ENCODE results near the gene RCOR2.

The RCOR2 gene

DNA sequence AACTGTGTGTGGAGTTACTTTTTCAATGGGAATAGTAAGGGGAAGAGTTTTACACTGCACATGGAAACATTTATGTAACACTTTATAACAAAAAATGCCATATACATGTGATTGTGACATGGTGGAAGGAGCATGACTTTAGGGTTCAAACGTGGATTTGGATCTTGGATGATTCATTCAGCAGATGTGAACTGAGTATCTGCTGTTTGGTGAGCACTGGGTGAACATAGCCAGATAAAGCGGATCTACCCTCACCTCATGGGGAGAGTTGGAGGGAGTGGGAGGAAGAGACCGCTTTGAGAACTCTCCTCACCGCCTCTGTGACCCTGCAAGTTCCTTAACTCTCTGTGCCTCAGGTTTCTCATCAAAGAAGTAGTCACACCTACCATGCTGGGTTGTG lies 24.9 kb upstream of the RCOR2 start:
- no peak for TF ChIP-seq TAF1 (IDR thresholded peaks at IDR 0.05; ENCODE audit: borderline replicate concordance, low read depth, low read length)
- TF ChIP-seq POLR2AphosphoS5 (IDR thresholded peaks at IDR 0.05; ENCODE audit: low read depth, low read length): no peak
- no peak for TF ChIP-seq POLR2A (IDR thresholded peaks at IDR 0.05; ENCODE audit: low read depth, low read length)
- no peak for FAIRE-seq

DNA sequence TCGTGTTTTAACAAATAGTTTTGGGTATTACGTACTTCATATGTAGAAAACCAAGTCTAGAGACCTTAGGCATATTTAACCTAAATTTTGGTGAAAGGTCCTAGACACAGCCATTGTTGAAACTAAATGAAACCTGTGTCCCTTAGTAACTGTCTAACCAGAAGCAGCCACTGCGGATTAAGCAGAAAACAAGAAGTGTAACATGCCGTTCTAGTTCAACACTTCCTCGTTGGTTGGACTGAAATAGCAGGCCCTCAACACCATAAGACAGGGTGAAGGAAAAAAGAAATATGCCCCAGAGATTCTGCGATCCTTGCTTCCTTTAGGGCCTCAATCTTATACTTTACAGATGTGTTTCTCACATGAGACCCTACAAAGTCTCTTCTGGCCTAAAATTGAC lies 23.8 kb upstream of the RCOR2 start:
- DNase-seq (ENCODE audit: insufficient read length) (no peak), FAIRE-seq (peak; percentile 24)
- TF ChIP-seq POLR2AphosphoS5 (IDR thresholded peaks at IDR 0.05; ENCODE audit: low read depth, low read length) (no peak), POLR2A (IDR thresholded peaks at IDR 0.05; ENCODE audit: low read depth, low read length) (no peak), TAF1 (IDR thresholded peaks at IDR 0.05; ENCODE audit: borderline replicate concordance, low read depth, low read length) (no peak)

More for the DNA sequence above, 24.9 kb upstream of the RCOR2 start:
- DNase-seq (ENCODE audit: insufficient read length): no peak

DNA sequence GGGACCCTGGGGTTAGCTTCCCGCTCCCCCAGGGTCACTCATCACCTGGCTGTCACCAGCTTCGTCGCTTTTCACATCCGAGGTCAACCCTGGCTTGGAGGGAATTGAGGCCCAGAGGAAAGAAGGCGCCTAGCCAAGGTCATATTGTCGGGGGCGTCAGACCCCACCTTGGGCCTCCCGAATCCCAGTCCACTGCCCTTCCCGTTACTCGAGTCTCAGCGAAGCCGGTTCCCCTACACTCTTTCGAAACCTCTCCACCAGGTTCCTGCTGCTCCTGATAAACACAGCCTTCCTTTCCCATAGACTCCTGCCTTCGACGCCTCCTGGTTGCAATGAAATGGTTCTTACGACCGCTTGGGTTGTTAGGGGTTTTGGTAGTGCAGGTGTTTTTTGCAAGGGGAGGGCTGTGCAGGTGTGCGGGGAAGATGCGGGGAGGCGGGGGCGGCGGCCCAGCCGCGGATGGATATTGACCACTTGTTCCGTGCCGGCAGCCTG lies 22.5 kb upstream of the RCOR2 start:
- FAIRE-seq (no peak), DNase-seq (ENCODE audit: insufficient read length) (no peak)
- no peak for TF ChIP-seq POLR2AphosphoS5 (IDR thresholded peaks at IDR 0.05; ENCODE audit: low read depth, low read length)
- no peak for TF ChIP-seq POLR2A (IDR thresholded peaks at IDR 0.05; ENCODE audit: low read depth, low read length)
- TF ChIP-seq TAF1 (IDR thresholded peaks at IDR 0.05; ENCODE audit: borderline replicate concordance, low read depth, low read length): no peak

DNA sequence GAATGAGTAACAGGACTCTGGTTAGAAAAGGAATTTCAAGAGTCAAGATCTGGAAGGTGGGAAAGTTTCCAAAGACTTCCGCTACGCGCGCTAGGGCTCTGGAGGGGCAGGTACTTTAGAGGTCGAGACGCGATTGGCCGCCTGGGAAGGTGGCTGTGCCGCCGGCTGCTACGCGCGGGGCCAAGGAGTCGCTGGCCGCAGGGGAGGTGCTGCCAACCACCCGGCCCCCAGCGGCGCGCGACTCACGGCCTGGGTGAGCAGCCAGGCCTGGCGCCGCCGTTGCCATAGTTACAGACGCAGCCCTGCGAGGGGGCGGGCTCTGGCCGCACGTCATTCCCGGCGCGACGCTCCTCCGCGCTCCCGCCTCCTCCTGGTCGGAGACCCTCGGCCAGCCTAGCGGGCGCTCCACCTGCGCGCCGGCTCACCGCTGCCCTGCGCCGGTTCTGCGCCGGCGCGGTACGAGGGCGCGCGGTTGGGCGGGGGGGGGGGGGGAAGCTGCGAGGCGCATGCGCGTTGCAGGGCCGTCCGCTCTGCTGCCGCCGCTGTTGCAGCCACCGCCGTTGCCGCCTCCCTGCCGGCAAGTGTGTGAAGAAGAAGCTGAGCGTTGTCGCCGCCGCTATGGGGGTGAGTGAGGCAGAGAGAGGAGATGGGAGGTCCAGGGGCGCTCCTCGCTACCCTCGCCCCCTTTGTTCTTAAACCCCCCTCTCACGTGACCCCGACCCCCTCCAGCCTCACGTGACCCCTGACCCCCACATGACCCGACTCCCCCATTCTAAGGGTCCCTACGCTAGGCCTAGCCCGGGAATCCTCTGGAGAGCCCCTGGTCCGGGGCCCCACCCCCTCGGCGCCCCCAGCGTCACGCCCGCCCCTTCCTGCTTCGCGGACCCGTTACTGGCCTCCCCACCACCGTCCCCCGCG lies 21.8 kb upstream of the RCOR2 start, which contains the start of gene NAA40:
TSS of gene NAA40 (plus strand) at position 524 of the 918 bp plus-strand sequence. CDS start at position 619, 95 bp downstream.
- DNase-seq (ENCODE audit: insufficient read length) (peak; percentile 97), FAIRE-seq (peak; percentile 99)
- TF ChIP-seq POLR2A (IDR thresholded peaks at IDR 0.05; ENCODE audit: low read depth, low read length): peak; percentile 57; the same call in 1 of the 2 replicates
- no peak for TF ChIP-seq TAF1 (IDR thresholded peaks at IDR 0.05; ENCODE audit: borderline replicate concordance, low read depth, low read length)
- TF ChIP-seq POLR2AphosphoS5 (IDR thresholded peaks at IDR 0.05; ENCODE audit: low read depth, low read length): peak; percentile 39; the same call in 1 of the 2 replicates

DNA sequence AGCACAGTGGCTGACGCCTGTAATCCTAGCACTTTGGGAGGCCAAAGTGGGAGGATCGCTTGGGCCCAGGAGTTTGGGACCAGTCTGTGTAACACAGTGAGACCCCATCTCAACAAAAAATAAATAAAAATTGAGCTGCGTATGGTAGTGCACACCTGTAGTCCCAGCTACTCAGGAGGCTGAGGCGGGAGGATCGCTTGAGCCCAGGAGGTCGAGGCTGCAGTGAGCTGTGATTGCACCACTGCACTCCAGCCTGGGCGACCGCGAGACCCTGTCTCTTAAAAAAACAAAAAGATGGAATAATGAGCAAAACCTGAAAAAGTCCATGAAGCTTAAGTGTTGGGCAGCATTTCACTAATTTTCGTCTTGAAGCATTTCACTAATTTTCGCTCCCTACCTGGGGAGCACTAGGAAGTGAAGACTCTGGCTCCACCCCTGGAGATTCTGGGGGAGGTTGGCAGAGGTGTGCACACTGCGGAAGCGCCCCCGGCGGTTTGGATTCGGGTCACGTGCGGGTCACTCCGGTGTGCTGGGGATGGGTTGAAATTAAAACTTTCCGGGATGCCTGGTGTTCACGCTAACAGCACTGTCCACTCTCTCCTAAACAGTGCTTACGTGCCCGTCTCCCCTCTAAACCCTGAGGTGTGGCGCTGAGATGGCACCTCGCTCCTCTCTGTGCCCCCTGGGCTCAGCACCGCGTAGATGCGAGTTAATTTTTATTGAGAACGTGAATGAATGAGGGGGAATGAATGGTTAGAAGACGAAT lies 20.9 kb upstream of the RCOR2 start:
- DNase-seq (ENCODE audit: insufficient read length) (no peak), FAIRE-seq (no peak)

DNA sequence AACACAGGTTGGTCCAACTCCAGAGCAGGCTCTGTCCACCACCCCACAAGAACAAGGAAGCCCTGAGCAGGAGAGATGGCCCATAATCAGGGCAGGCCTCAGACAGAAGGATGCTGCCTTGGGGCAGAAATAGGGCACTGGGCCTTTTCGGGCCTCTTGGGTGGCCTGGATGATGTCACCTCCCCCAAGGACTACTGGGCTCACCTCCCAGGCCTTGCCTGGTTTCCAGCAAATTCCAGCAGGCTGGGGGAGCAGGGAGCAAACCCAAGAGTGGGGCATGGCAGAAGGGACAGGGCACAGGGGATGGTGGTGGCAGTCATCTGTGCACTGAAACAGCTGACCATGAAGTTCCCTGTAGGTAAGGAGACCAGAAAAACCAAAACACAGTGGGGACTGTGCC lies 16.5 kb upstream of the RCOR2 start:
- TF ChIP-seq TAF1 (IDR thresholded peaks at IDR 0.05; ENCODE audit: borderline replicate concordance, low read depth, low read length) (no peak), POLR2AphosphoS5 (IDR thresholded peaks at IDR 0.05; ENCODE audit: low read depth, low read length) (no peak), POLR2A (IDR thresholded peaks at IDR 0.05; ENCODE audit: low read depth, low read length) (no peak)
- DNase-seq (ENCODE audit: insufficient read length) (no peak), FAIRE-seq (no peak)

More for the DNA sequence above, 20.9 kb upstream of the RCOR2 start:
- TF ChIP-seq POLR2AphosphoS5 (IDR thresholded peaks at IDR 0.05; ENCODE audit: low read depth, low read length) (no peak), TAF1 (IDR thresholded peaks at IDR 0.05; ENCODE audit: borderline replicate concordance, low read depth, low read length) (no peak), POLR2A (IDR thresholded peaks at IDR 0.05; ENCODE audit: low read depth, low read length) (no peak)

DNA sequence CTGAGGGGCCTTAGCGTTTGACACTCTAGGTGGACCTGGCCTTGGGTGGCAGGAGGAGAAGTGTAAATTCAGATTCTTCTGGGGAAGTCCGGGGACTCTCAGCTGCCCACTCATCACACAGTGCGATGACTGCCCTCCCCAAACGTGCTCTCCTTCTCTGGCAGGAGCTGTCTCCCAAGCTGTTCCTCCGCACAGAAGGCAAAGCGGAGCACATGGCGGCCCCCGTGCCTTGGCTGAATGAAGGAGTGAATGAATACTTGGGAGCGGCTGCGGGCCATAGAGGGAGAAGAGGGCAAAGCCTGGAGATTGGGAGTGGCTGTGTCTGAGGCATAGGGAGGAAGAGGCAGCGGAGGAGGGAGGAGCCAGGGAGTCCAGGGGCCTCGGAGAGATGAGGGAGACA lies 14.9 kb upstream of the RCOR2 start:
- no peak for DNase-seq (ENCODE audit: insufficient read length)
- FAIRE-seq: no peak
- no peak for TF ChIP-seq TAF1 (IDR thresholded peaks at IDR 0.05; ENCODE audit: borderline replicate concordance, low read depth, low read length)
- no peak for TF ChIP-seq POLR2AphosphoS5 (IDR thresholded peaks at IDR 0.05; ENCODE audit: low read depth, low read length)
- TF ChIP-seq POLR2A (IDR thresholded peaks at IDR 0.05; ENCODE audit: low read depth, low read length): no peak

DNA sequence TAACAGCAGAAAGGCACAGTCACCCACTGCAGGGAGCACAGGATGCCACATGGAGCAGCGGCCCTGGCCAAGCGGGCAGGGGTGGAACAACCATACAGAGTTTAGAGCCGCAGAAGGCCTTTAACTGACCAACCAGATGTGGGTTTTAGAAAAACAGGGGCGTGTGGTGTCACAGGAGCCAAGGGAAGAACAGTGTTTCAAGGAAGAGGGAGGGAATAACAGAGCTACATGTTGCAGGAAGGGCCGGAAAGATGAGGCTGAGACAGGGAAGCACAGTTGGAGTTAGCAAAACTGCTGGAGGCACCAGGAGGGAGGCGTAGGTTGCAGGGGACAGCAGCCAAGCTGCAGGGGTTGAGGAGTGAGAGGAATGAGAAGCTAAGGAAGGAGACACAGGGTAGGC lies 14.1 kb upstream of the RCOR2 start:
- TF ChIP-seq POLR2AphosphoS5 (IDR thresholded peaks at IDR 0.05; ENCODE audit: low read depth, low read length) (no peak), POLR2A (IDR thresholded peaks at IDR 0.05; ENCODE audit: low read depth, low read length) (no peak), TAF1 (IDR thresholded peaks at IDR 0.05; ENCODE audit: borderline replicate concordance, low read depth, low read length) (no peak)
- DNase-seq (ENCODE audit: insufficient read length) (no peak), FAIRE-seq (no peak)

DNA sequence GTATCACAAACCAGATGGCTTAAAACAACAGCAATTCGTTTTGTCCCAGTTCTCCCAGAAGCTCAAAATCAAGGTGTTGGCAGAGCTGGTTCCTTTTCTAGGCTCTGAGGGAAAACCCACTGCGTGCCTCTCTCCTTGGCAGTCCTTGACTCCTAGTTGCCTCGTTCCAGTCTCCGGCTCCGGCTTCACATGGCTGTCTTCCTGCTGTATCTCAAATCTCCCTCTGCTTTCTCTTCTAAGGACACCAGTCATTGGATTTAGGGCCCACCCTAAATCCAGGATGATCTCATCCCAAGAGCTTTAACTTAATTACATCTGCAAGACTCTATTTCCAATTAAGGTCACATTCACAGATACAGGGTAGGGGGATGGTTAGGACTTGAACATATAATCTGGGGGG lies 12.7 kb upstream of the RCOR2 start:
- DNase-seq (ENCODE audit: insufficient read length) (no peak), FAIRE-seq (no peak)
- TF ChIP-seq POLR2AphosphoS5 (IDR thresholded peaks at IDR 0.05; ENCODE audit: low read depth, low read length): no peak
- TF ChIP-seq POLR2A (IDR thresholded peaks at IDR 0.05; ENCODE audit: low read depth, low read length): no peak
- TF ChIP-seq TAF1 (IDR thresholded peaks at IDR 0.05; ENCODE audit: borderline replicate concordance, low read depth, low read length): no peak

DNA sequence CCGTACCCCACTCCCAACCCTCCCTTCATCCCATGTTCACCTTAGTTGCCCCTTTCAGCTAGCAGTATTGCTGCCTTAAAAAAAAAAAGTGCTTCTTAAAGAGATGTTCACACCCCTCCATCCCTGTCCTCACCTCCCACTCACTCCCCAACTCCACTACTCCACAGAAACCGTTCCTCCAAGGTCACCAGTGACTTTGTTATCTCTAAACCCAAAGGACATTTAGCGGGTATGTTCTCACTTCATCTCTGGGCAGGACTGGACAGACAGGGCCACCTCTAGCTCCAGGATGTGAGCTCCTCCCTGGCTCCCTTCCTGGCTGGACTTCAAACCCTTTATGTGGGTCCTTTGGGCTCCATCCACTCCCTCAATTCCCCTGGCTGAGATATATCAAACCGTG lies 6.4 kb upstream of the RCOR2 start:
- TF ChIP-seq POLR2A (IDR thresholded peaks at IDR 0.05; ENCODE audit: low read depth, low read length) (no peak), TAF1 (IDR thresholded peaks at IDR 0.05; ENCODE audit: borderline replicate concordance, low read depth, low read length) (no peak), POLR2AphosphoS5 (IDR thresholded peaks at IDR 0.05; ENCODE audit: low read depth, low read length) (no peak)
- FAIRE-seq: no peak
- no peak for DNase-seq (ENCODE audit: insufficient read length)

DNA sequence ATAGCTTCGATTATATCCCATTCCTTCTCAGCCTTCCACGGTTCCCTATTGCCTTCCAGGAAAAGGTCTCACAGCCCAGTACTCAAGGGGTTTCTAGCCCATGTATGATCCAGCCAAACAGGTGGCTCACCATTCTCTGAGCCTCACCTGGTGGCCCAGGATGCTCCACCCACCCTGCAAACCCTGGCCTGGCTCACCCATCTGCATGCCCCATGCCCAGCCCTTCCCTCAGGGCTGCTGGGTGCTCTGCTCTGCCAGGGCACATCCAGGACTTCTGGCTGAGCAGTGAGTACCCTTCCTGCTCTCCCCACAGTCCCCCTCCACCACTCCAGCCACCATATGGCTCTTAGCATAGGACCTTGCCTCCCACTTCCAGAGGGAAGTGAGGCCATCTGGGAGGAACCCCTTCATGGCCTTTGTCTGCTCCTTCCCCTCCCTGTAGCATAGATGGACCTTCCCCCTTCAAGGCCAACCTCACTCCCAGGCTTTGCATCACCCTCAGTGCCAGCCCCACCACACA lies 5.8 kb upstream of the RCOR2 start:
- FAIRE-seq: no peak
- TF ChIP-seq TAF1 (IDR thresholded peaks at IDR 0.05; ENCODE audit: borderline replicate concordance, low read depth, low read length) (no peak), POLR2A (IDR thresholded peaks at IDR 0.05; ENCODE audit: low read depth, low read length) (no peak), POLR2AphosphoS5 (IDR thresholded peaks at IDR 0.05; ENCODE audit: low read depth, low read length) (no peak)
- no peak for DNase-seq (ENCODE audit: insufficient read length)

Data from GM12892 (cell line).